ENCODE data around the gene ZNF280C.

Gene ZNF280C, protein sequence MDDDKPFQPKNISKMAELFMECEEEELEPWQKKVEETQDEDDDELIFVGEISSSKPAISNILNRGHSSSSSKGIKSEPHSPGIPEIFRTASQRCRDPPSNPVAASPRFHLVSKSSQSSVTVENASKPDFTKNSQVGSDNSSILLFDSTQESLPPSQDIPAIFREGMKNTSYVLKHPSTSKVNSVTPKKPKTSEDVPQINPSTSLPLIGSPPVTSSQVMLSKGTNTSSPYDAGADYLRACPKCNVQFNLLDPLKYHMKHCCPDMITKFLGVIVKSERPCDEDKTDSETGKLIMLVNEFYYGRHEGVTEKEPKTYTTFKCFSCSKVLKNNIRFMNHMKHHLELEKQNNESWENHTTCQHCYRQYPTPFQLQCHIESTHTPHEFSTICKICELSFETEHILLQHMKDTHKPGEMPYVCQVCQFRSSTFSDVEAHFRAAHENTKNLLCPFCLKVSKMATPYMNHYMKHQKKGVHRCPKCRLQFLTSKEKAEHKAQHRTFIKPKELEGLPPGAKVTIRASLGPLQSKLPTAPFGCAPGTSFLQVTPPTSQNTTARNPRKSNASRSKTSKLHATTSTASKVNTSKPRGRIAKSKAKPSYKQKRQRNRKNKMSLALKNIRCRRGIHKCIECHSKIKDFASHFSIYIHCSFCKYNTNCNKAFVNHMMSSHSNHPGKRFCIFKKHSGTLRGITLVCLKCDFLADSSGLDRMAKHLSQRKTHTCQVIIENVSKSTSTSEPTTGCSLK

DNA sequence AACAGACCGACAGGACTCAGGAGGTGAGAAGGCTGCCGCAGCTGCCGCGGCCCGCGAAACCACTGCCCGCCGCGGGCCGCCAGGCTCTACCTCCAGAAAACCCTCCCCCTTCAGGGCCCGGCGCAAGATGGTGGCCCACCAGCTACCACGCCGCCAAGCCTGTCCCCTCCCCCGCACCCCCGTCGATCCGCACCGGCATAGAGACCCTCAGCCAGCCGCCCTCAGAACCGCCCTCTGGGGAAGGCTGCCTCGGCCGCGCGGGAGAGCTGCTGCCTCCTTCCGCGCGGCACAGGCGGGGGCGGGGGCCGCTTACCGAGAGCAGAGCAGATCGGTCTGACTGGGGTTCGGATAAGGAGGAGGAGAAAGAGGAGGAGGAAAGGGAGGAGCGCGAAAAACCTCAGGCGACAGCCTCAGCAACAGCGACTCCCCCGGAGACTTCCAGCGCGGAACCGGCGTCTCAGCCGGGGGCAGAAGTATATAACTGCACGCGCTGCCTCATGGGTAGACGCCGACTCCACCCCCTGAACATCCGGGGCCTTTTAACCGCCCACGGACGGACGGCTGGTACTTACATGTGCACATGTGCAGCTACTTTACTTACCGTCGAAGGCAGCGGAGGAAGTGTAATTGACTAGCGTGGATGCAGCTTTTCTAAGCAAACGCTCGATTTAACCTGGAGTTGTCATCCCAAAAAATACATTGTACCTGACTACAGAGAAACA lies at the start of gene ZNF280C:
ZNF280C (minus strand) TSS at position 451 of the 722 bp plus-strand sequence. CDS start 8,450 bp downstream, outside the sequence.
- peak; percentile 91 for DNase-seq (ENCODE audit: low read depth)
- H3K4me3 ChIP-seq (ENCODE audit: low read length) = peak within 1 kb of the TSS; percentile 74
- TF ChIP-seq, protein P1, sequence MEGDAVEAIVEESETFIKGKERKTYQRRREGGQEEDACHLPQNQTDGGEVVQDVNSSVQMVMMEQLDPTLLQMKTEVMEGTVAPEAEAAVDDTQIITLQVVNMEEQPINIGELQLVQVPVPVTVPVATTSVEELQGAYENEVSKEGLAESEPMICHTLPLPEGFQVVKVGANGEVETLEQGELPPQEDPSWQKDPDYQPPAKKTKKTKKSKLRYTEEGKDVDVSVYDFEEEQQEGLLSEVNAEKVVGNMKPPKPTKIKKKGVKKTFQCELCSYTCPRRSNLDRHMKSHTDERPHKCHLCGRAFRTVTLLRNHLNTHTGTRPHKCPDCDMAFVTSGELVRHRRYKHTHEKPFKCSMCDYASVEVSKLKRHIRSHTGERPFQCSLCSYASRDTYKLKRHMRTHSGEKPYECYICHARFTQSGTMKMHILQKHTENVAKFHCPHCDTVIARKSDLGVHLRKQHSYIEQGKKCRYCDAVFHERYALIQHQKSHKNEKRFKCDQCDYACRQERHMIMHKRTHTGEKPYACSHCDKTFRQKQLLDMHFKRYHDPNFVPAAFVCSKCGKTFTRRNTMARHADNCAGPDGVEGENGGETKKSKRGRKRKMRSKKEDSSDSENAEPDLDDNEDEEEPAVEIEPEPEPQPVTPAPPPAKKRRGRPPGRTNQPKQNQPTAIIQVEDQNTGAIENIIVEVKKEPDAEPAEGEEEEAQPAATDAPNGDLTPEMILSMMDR (conservative IDR thresholded peaks at IDR 0.05; ENCODE audit: low read length) = peak; percentile 43

DNA sequence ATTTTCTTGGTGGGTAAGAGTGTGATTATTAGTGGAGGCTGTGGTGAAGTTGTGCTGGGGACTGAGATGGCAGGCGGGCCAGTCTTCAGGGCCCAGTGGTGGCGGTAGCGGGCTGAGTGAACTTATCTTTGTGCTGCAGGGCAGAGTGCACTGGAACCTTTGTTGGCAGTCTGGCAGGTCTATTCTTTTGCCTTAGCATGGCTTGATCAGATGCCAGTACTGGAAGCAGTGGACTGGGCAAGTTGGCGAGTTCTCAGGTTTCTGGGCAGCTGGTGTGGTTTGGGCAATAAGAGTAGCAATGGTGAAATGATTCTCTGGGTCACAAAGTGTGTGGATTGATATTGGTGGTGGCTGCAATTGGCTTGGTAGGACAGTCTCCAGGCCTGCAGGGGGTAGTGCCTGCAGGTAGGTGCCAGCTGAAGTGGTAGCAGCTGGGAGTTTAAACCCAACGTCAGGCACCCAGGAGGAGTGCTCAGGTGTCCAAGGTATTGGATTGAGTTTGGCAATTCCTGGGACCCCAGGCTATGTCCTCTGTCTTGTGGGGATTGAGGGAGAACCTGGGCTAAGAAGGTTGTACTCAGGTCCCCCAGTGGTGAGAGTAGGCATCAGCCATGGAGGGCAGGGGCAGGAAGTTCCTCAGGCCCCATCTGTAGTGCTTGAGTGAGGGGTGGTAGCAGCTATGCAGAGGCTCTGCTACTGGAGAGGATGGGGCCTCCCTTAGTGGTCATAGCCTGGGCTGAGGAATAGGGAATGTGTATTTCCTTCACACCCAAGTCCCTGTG lies 36.1 kb upstream of the ZNF280C start:
- TF ChIP-seq, protein P1 (conservative IDR thresholded peaks at IDR 0.05; ENCODE audit: low read length) = no peak
- H3K4me3 ChIP-seq (ENCODE audit: low read length) = no peak overlapping the region
- no peak for DNase-seq (ENCODE audit: low read depth)

DNA sequence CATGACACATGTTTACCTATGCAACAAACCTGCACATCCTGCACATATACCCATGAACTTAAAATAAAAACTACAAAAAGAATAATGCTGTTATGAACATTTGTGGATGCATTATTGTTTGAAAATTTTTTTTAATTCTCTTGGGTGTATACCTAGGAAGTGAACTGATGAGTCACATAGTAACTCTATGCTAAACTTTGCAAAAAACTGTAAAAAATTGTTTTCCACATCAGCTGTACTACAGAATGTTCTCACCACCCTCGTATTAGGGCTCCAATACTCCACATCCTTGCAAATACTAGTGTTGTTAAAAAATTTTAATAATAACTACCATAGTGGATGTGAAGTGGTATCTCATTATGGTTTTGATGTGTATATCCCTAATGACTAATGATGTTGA lies 33.3 kb upstream of the ZNF280C start:
- no peak for DNase-seq (ENCODE audit: low read depth)
- TF ChIP-seq, protein P1 (conservative IDR thresholded peaks at IDR 0.05; ENCODE audit: low read length) = no peak
- H3K4me3 ChIP-seq (ENCODE audit: low read length) = no peak overlapping the region

DNA sequence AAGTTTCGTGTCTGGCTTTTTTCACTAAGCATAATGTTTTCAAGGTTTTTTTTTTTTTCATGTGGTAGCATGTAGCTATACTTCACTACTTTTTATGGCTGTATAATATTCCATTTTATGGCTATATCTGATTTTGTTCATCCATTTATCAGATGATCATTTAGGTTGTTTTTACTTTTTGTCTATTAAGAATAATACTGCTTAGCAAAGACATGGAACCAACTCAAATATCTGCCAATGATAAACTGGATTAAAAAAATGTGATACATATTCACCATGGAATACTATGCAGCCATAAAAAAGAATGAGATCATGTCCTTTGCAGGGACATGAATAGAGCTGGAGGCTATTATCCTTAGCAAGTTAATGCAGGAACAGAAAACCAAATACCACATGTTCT lies 32.7 kb upstream of the ZNF280C start:
- no peak overlapping the region for H3K4me3 ChIP-seq (ENCODE audit: low read length)
- no peak for DNase-seq (ENCODE audit: low read depth)
- TF ChIP-seq, protein P1 (conservative IDR thresholded peaks at IDR 0.05; ENCODE audit: low read length) = no peak

DNA sequence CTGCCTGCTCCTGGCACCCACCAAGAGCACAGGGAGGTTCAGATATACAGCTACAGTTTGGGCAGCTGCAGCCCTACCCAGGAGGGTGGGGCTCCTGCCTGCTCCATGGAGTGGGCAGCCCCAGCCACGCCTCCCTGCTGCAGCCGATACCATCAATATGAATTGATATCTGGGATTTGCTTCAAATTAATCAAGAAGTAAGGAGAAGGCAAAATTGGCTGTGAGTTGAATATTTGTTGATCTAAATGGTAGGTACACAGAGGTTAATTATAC lies 31.2 kb upstream of the ZNF280C start:
- TF ChIP-seq, protein P1 (conservative IDR thresholded peaks at IDR 0.05; ENCODE audit: low read length) = no peak
- no peak overlapping the region for H3K4me3 ChIP-seq (ENCODE audit: low read length)
- no peak for DNase-seq (ENCODE audit: low read depth)

DNA sequence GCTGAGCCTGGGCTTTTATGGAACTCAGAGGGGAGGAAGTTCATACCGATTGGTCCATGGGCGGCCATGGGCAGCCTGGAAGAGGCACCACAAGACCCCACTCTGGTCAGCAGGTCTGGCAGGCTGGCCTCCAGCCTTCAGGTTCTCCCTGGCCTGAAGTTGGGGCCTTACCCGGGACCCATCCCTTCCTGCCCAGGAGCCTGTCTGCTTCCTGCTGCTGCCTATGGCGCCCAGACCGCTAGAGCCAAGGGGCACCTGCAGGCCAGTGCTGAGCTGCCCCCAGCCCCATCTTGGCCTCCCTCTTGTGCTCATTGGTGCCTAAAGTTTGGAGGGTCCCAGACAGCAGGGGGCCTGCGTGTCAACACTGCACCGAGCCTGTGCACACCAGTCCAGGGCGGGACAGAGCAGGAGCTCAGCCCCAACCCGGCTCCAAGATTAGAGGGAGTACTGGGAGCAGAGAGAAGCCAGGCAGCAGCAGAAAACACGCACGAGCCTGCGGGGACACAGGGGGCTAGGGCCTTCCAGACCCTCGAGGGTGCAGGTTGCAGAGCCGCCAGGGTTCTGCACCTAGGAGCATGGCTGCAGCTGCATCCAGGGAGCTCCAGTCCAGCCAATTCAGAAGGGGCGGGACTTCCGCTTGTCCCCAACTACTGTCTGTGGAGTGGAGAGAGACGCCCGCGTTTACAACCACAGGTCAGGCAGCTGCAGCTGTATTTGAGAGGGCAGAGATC lies 30.7 kb upstream of the ZNF280C start:
- no peak overlapping the region for H3K4me3 ChIP-seq (ENCODE audit: low read length)
- TF ChIP-seq, protein P1 (conservative IDR thresholded peaks at IDR 0.05; ENCODE audit: low read length) = no peak
- DNase-seq (ENCODE audit: low read depth) = no peak
